ENCODE data around the gene NTF4.

GRCh38 chr19:49014870-49015255, 49.8 kb downstream of the NTF4 start:
- TF ChIP-seq EHMT2 (IDR thresholded peaks at IDR 0.05; ENCODE audit: low read depth) (no peak), CTCF (IDR thresholded peaks at IDR 0.05) (no peak), POLR2A (IDR thresholded peaks at IDR 0.05; ENCODE audit: low read length) (no peak), MAX (IDR thresholded peaks at IDR 0.05) (no peak), MAFK (IDR thresholded peaks at IDR 0.05; ENCODE audit: partially characterized antibody) (no peak), MYC (IDR thresholded peaks at IDR 0.05; ENCODE audit: borderline replicate concordance, low read length) (no peak), JUN (IDR thresholded peaks at IDR 0.05) (no peak), CHD2 (IDR thresholded peaks at IDR 0.05; ENCODE audit: low read length, partially characterized antibody) (no peak), NR3C1 (IDR thresholded peaks at IDR 0.05) (no peak)
